Right lobe of liver (tissue), 6 donors: Measurements from ENCODE around the gene ARHGAP15. TPM values are rescaled to one million over a fixed set of nuclear protein-coding genes. Genes with fewer than 3 reads are reported as not detected.
A peak's percentile ranks its signal among the peaks of the same experiment; 100 is the strongest.

Source experiments
- ATAC-seq, 4 donors: fragments of 200-7000 bp; cut with Tn5 transposase; one replicate each; pipeline ENCODE4 v1.9.1; 2020; ENCODE audit warnings: mild to moderate bottlenecking in 4 of 4, moderate library complexity in 4 of 4
- DNase-seq, 3 donors: peaks; one replicate each; pipeline ENCODE4 v3.0.0-alpha.2; 2020
- H3K27ac ChIP-seq, 3 donors: fragments of 200-600 bp; one replicate each; pipeline ENCODE4 v1.8.0; 2022
- H3K27me3 ChIP-seq, 2 donors: fragments of 200-600 bp; one replicate each; pipeline ENCODE4 v1.8.0; 2022
- H3K36me3 ChIP-seq, 4 donors: fragments of 200-600 bp; sonication (generic) in 1 of 4; one replicate each; pipeline versions ENCODE4 v1.5.1 to v1.8.0; 2017 to 2022; ENCODE audit warnings: control low read depth in 1 of 4
- H3K4me1 ChIP-seq, 4 donors: fragments of 200-600 bp; sonication (generic) in 1 of 4; one replicate each; pipeline versions ENCODE4 v1.5.1 to v1.8.0; 2017 to 2022; ENCODE audit warnings: control low read depth in 1 of 4
- H3K4me3 ChIP-seq, 3 donors: fragments of 200-600 bp; one replicate each; pipeline ENCODE4 v1.8.0; 2022
- H3K9me3 ChIP-seq, 4 donors: fragments of 200-600 bp; sonication (generic) in 1 of 4; one replicate each; pipeline versions ENCODE4 v1.5.1 to v1.8.0; 2017 to 2022; ENCODE audit warnings: control low read depth in 1 of 4
- POLR2A ChIP-seq: fragments of 450-650 bp; IDR thresholded peaks from one replicate; pipeline ENCODE4 v1.6.1; 2017; ENCODE audit warnings: antibody characterized with exemption, mild to moderate bottlenecking
- WGBS: methylation state at CpG from one replicate; pipeline ENCODE4 v1.1.6; 2018; ENCODE audit warnings: low coverage, low lambda C conversion rate; ENCODE audit not compliant: insufficient coverage; ENCODE audit errors: missing lambda C conversion rate; 5-methylcytosine and 5-hydroxymethylcytosine counted together
- intact Hi-C, 2 donors: fragments of 100-400 bp; cut with DNase I; formaldehyde crosslinking; loops; one replicate each; pipeline versions ENCODE4 v1.11.2 to v1.14.1; 2022
- total RNA-seq, 6 experiments: library from RNA; depleted of rRNA in 2 of 6; stranded (reverse); fragments of >200 nt in 2 of 6; fragmentation: NEBNext Ultra II Directional in 3 of 6; extraction: Animal tissue kit (Norgen Biotek cat#: 25700) in 3 of 6; gene quantifications; one replicate each; pipeline versions ENCODE4 v1.1.0 to v1.2.4, GENCODE V29; 2016 to 2023
- TF ChIP-seq, protein P1 (sequence below), 4 donors: fragments of 200-600 bp in 3 of 4; fragments of 450-650 bp in 1 of 4; IDR thresholded peaks; one replicate each; pipeline versions ENCODE4 v1.5.1 to v1.8.0; 2016 to 2022; ENCODE audit warnings: antibody characterized with exemption in 4 of 4, mild to moderate bottlenecking in 2 of 4
- donor health status: DM: no; HTN: yes; CAD: no.
- donor health status: DM: no; HTN: no; CAD: no.
- donor health status: DM: no; HTN: no; CAD: no.
- donor health status: DM: no; HTN: yes; CAD: no.
- donor health status: DM: no; HTN: yes; CAD: no.

Gene ARHGAP15
- total RNA-seq, 6 experiments from 2014 or later = 3.3 to 8.2 (median 6.6) TPM

DNA sequence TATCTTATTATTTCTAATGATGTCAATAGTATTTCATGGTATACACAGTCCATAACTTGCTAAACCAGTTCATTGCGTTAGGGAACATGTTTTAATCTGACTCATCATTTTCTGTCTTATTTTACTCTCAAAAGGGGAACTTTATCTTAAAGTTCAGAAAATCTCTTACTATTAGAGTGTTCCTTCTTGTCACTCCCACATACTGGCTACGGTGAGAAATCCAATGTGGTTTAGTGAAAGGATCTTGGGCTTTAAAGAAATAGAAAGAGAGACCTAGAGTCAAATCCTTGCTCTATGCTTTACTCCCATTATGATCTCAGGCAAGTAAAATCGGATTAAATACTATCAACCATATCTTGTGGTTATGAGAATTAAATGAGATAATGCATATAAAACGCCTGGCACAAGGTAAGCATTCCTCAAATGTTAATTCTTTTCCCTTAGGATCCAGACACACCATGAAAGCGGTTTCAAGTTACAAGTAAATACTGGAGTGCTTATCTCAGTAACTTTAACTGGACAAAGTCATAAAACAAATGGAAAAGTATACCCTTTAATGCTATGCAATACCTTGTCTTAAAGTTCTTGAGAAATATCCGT is 576.0 kb downstream of the ARHGAP15 start:
- intact Hi-C loops = no loop called here
- ATAC-seq (peak in 1 of 4 donors; percentile 27), DNase-seq (no peak)
- H3K4me1 ChIP-seq = no peaks in the 10 kb centered on the region
- no peaks in the 10 kb centered on the region for H3K9me3 ChIP-seq
- no peak for TF ChIP-seq POLR2A
- TF ChIP-seq, protein P1, sequence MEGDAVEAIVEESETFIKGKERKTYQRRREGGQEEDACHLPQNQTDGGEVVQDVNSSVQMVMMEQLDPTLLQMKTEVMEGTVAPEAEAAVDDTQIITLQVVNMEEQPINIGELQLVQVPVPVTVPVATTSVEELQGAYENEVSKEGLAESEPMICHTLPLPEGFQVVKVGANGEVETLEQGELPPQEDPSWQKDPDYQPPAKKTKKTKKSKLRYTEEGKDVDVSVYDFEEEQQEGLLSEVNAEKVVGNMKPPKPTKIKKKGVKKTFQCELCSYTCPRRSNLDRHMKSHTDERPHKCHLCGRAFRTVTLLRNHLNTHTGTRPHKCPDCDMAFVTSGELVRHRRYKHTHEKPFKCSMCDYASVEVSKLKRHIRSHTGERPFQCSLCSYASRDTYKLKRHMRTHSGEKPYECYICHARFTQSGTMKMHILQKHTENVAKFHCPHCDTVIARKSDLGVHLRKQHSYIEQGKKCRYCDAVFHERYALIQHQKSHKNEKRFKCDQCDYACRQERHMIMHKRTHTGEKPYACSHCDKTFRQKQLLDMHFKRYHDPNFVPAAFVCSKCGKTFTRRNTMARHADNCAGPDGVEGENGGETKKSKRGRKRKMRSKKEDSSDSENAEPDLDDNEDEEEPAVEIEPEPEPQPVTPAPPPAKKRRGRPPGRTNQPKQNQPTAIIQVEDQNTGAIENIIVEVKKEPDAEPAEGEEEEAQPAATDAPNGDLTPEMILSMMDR (IDR thresholded peaks at IDR 0.05) = no peak
- H3K36me3 ChIP-seq = no peaks in the 10 kb centered on the region
- H3K4me3 ChIP-seq = no peak overlapping the region
- no peak overlapping the region for H3K27ac ChIP-seq
- 36% methylated on average over 6 of the region's 6 CpGs for WGBS
- H3K27me3 ChIP-seq = no peaks in the 10 kb centered on the region

DNA sequence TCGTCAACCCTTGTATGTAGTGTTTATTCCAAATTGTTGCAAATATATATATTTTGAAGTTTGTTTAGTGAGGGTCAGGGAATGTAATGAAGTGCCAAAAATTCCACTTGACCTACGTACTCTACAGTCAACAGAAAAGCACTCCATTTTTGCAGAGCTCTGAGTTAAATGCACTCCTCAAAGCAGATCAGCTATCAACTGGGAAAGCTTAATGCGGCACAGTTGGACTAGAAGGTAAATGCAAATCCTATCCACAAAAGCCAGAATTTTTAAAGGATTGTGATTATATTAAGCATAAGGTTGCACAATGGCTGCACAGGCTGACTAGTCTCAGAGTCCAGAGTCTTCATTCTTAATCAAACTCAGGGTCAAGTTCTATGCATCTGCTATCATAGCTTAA is 577.1 kb downstream of the ARHGAP15 start:
- DNase-seq (no peak), ATAC-seq (no peak)
- no peaks in the 10 kb centered on the region for H3K4me1 ChIP-seq
- intact Hi-C loops = no loop called here
- no peak overlapping the region for H3K4me3 ChIP-seq
- H3K27ac ChIP-seq = no peak overlapping the region
- no peaks in the 10 kb centered on the region for H3K27me3 ChIP-seq
- no peaks in the 10 kb centered on the region for H3K9me3 ChIP-seq
- 59% methylated on average over 3 of the region's 3 CpGs for WGBS
- TF ChIP-seq, protein P1 (IDR thresholded peaks at IDR 0.05) = no peak
- TF ChIP-seq POLR2A = no peak
- no peaks in the 10 kb centered on the region for H3K36me3 ChIP-seq

DNA sequence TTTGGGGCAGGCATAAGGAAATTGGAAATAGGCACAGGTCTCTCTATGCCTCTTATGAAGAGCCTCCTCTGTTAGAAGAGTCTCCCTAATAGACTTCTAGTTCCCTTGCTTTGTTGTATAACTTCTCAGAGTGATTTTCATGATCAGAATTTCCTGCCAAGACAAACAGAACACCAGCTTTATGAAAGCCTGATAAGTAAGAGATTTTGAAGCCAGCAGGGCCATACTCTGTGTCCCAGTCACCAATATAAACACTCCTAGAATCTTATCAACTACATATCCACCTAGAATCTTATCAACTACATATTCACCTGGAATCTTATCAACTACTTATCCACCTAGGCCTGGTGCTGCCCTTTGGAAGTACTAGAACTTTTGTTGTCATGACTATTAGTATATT is 579.5 kb downstream of the ARHGAP15 start:
- no peaks in the 10 kb centered on the region for H3K9me3 ChIP-seq
- TF ChIP-seq POLR2A = no peak
- TF ChIP-seq, protein P1 (IDR thresholded peaks at IDR 0.05) = no peak
- intact Hi-C loops = no loop called here
- ATAC-seq (no peak), DNase-seq (no peak)
- no peak overlapping the region for H3K4me3 ChIP-seq
- H3K27me3 ChIP-seq = no peaks in the 10 kb centered on the region
- H3K36me3 ChIP-seq = no peaks in the 10 kb centered on the region
- H3K4me1 ChIP-seq = no peaks in the 10 kb centered on the region
- no peak overlapping the region for H3K27ac ChIP-seq

DNA sequence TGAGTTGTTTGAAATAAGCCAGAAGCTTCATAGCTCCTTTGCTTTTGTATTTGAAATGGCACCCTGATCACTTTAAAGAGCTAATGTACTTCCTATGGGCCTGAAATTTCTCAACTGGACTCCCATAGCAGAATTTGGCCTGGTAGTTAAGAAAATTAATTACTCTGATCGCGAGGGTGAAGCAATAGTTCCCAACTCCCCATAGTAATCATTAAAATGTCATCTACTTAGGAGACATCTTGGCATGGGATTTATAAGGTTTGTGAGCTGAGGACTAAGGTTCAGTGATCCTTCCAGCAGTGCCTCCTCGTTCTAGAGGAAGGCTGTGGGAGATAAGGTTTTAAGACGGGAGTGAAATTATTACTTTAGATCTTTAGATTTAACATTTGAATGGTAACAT is 581.0 kb downstream of the ARHGAP15 start:
- ATAC-seq (no peak), DNase-seq (no peak)
- 81% methylated on average over 4 of the region's 4 CpGs for WGBS
- H3K9me3 ChIP-seq = no peaks in the 10 kb centered on the region
- H3K4me1 ChIP-seq = no peaks in the 10 kb centered on the region
- H3K27ac ChIP-seq = no peak overlapping the region
- intact Hi-C loops = no loop called here
- H3K27me3 ChIP-seq = no peaks in the 10 kb centered on the region
- TF ChIP-seq, protein P1 (IDR thresholded peaks at IDR 0.05) = no peak
- no peak for TF ChIP-seq POLR2A
- H3K4me3 ChIP-seq = no peak overlapping the region
- no peaks in the 10 kb centered on the region for H3K36me3 ChIP-seq

DNA sequence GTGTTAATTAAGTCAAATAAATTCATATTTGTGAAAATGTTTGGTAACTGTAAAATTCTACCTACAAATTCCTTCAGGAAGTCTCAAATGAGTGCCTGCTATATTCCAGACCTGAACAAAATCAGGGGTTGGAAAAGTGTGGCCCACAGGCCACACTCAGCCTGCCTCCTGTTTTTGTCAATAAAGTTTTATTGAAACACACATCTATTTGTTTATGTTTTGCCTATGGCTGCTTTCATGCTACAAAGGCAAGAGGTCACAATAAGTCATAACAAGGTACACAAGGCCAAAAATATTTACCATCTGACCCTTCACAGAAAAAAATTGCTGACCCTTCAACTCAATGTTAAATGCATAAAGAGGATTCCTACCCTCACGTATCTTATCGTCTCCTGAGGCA is 581.7 kb downstream of the ARHGAP15 start:
- 79% methylated on average over 2 of the region's 2 CpGs for WGBS
- DNase-seq (no peak), ATAC-seq (no peak)
- no peaks in the 10 kb centered on the region for H3K4me1 ChIP-seq
- H3K27me3 ChIP-seq = no peaks in the 10 kb centered on the region
- H3K4me3 ChIP-seq = no peak overlapping the region
- intact Hi-C loops = no loop called here
- no peak for TF ChIP-seq POLR2A
- TF ChIP-seq, protein P1 (IDR thresholded peaks at IDR 0.05) = no peak
- H3K27ac ChIP-seq = no peak overlapping the region
- H3K36me3 ChIP-seq = no peaks in the 10 kb centered on the region
- no peaks in the 10 kb centered on the region for H3K9me3 ChIP-seq
